HS-5 (cell line): ENCODE results near the gene KLHL2.
A peak's percentile ranks its signal among the peaks of the same experiment; 100 is the strongest.
"Not testable (repeated sequence)": the region's sequence is repeated elsewhere in the genome, so short reads cannot be mapped to it uniquely, and the experiment has no call there.

ENCODE experiments used
- DNase-seq: peaks from one replicate; pipeline ENCODE4 v3.0.0-alpha.2; 2012; ENCODE audit warnings: low read depth

The KLHL2 gene

DNA sequence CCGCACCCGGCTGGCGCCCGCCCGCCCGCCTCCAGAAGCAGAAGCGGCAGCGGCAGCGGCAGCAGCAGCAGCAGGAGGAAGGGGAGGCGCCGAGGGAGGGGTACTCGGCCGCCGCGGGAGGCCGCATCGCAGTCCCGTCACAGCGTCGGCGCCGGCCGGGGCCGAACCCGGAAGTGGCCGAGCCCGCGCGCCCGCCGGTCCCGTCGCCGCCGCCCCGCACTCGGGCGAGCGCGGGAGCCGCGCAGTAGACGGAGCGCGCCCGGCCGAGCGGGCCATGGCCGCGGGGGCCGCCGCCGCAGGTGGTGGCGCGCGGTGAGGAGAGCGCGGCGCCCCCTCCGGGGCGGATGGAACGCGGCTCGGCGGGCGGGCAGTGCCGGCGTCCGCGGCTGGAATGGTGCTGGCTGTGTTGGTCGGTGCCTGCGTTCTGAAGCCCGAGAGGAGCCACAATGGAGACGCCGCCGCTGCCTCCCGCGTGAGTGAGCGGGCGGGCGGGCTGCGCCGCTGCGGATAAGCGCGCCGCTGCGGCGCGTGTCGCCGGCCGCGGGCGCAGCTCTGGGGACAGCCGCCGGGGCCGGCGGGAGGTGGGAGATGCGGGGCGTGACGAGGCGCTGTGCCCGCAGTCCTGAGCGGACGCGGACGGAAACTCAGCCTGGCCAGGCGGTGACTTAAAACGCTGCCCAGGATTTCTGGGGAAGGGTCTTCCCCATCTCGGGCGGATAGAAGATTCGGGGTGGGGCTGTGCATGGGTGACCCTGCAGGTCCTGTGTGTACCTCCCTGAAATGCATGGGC, at the start of gene KLHL2:
Gene KLHL2, plus strand, starts transcription at position 131 of the 790 bp plus-strand sequence. Its CDS starts 316 bp downstream, at position 447.
- no peak for DNase-seq

- DNase-seq: no peak
These were observed 48.6 kb upstream of the KLHL2 start for GRCh38 chr4:165158762-165159161.

GRCh38 chr4:165164257-165164656, 43.1 kb upstream of the KLHL2 start:
- DNase-seq: no peak

GRCh38 chr4:165166872-165167271, 40.5 kb upstream of the KLHL2 start:
- not testable (repeated sequence) for DNase-seq

- DNase-seq: no peak
These were observed 39.7 kb upstream of the KLHL2 start for GRCh38 chr4:165167650-165168049.

GRCh38 chr4:165170819-165171218, 36.5 kb upstream of the KLHL2 start:
- DNase-seq: no peak

GRCh38 chr4:165175470-165175869, 31.9 kb upstream of the KLHL2 start:
- not testable (repeated sequence) for DNase-seq

GRCh38 chr4:165175879-165176278, 31.5 kb upstream of the KLHL2 start:
- no peak for DNase-seq

DNA sequence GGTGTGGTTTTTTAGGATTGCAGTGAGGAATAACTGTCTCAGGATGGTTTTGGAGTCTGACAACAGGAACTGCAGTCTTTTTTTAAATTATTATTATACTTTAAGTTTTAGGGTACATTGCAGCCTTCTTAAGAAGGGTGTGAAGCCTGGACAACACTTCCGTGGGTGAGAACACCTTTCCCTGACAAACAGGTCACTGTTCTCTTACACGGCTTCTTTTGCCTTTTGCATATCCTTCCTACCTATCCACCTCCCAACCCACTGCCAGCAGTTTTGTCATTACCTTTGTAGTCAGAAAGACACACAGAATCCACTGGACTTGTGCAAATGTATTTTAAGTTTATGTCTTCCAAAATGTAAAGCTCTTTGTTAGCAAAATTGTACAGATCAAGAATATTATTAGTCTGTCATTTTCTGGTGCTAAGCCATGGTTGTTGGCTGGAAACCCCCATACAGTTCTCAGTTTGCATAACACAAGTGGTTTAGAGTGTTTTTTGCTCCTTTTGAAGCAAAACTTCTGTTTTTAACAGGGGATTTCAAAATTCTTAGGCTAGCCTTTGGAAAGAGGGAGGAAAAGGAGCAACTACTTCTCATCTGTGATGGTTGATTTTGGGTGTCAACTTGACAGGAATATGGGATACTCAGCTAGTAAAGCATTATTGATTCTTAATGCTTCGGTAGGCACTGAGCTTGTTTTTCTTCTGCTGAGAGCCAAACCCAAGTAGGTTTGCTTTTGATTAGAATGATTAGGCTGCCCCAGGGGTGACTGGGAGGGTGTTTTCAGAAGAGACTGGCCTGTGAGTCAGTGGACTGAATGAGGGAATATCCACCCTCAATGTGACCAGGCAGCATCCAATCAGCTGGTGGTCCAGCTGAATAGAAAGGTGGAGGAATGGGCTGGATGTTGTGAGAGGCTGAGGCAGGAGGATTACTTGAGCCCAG, 29.4 kb upstream of the KLHL2 start:
- DNase-seq: no peak

DNA sequence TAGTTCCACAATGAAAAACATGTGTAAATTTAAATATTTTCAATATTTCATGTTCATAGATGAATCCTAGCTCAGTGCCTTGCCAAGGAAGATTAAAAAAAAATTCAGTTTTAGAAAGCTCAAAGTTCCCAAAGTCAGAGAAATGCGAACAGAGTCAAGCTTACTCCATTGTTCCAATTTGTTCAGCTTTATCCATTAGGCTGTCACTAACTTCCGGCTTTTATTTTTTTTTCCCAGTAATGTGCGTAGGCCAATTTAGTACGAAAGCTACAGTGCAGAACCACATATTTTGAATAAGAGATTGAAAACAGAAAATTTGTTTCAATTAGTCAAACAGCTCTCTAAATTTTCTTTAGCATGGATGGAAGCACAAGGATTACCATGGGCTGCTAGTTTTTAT, 23.1 kb upstream of the KLHL2 start:
- DNase-seq: no peak

GRCh38 chr4:165184998-165185397, 22.4 kb upstream of the KLHL2 start:
- not testable (repeated sequence) for DNase-seq

DNA sequence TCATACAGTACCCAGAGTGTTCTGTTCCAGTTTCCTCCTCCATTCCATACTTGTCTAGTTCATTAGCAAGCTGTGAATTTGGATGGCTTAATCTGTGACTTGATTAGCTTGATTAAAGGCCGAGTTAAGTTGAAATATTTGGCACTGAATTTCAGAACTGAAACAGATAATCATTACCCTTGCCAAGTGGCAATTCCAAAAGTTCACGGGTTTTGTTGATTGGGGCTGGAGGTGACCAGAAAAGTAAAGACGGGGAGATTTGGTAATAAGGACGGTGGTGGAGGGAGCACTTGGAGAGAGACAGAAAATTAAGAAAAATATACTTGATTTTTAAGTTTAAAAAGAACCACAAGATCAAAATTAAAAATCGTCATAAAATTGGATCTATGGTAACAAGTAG, 21.9 kb upstream of the KLHL2 start:
- no peak for DNase-seq

- no peak for DNase-seq
These were observed 16.6 kb upstream of the KLHL2 start for GRCh38 chr4:165190591-165191347.

- no peak for DNase-seq
These were observed 16.1 kb upstream of the KLHL2 start for GRCh38 chr4:165191348-165191656.

- no peak for DNase-seq
These were observed 15.4 kb upstream of the KLHL2 start for GRCh38 chr4:165191814-165192499.

- no peak for DNase-seq
These were observed 14.9 kb upstream of the KLHL2 start for GRCh38 chr4:165192500-165192898.

- DNase-seq: no peak
These were observed 14.4 kb upstream of the KLHL2 start for GRCh38 chr4:165192956-165193355.

DNA sequence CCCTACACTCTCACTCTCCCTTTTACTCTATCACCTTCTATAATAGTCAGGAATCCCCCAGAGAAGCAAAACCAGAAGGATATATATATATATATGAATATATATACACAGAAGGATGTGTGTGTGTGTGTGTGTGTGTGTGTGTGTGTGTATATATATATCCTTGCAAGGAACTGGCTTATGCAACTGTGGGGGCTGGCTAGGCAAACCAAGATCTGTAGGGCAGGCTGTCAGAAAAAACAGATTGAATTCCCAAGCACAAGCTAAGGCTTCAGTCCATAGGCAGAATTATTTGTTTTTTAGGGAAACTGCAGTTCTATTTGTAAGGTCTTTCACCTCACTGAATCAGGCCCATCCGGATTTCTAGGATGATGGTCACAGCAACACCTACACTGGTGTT, 13.0 kb upstream of the KLHL2 start:
- DNase-seq: no peak

- DNase-seq: no peak
These were observed 9.0 kb upstream of the KLHL2 start for GRCh38 chr4:165198329-165198728.

GRCh38 chr4:165199286-165199685, 8.1 kb upstream of the KLHL2 start:
- DNase-seq: no peak

- no peak for DNase-seq
These were observed 7.6 kb upstream of the KLHL2 start for GRCh38 chr4:165199722-165200121.

DNA sequence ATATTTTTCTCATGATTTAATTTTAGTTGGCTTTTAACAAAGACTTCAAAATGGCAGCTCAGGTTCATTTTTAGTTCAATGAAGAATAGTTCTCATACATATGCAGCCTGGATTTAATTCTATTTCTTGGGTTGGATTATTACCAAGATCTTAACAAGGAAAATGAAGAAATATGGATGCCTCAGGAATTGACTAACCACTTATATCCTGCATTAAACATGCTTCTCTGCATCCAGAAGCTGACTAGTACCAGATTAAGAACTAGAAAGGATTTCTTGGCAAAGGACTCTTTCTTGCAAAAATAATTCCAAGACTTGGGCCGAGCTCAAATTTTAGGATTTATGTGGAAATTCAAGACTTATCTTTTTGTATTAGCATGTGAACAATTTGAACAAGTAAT, 5.6 kb upstream of the KLHL2 start:
- peak; percentile 60 for DNase-seq
